Measurements from ENCODE around the gene IGFL1. TPM values are rescaled to one million over a fixed set of nuclear protein-coding genes. Genes with fewer than 3 reads are reported as not detected.

IGFL1 gene
- total and polyA plus RNA-seq, 2 of the 8 experiments (the other 6 are each of a cell fraction or from before 2014, with no cell fraction given), result not detected

GRCh38 chr19:46251416-46251815 is 21.9 kb downstream of the IGFL1 start:
- Histone ChIP-seq H3K79me1 (ENCODE audit: low read depth, low read length) (no peaks in the 10 kb centered on the region), H3K23ac (ENCODE audit: insufficient read length) (no peak overlapping the region), H2BK5ac (ENCODE audit: low read depth, low read length) (0 out of 2 replicates have a peak overlapping the region, but pooled peaks have one; percentile 9), H3K18ac (ENCODE audit: extremely low read depth, low read length) (no peak overlapping the region), H3K9me3 (ENCODE audit: insufficient read depth in 2 of 2, low read depth in 1 of 2, low read length in 1 of 2) (no peaks in the 10 kb centered on the region), H4K5ac (ENCODE audit: insufficient read length, low read depth, low read length) (no peak overlapping the region), H2BK15ac (ENCODE audit: low read length) (peak overlapping the region; percentile 74; the same call in 1 of the 2 replicates), H2BK120ac (replicated peaks; ENCODE audit: low read depth, low read length) (no peak overlapping the region), H4K20me1 (replicated peaks in 1 of 2; ENCODE audit: control insufficient read depth in 1 of 2, insufficient read depth in 2 of 2, low read length in 2 of 2) (no peaks in the 10 kb centered on the region), H3K4me3 (ENCODE audit: extremely low read depth in 1 of 4, insufficient read depth in 2 of 4, low read depth in 3 of 4, low read length in 4 of 4) (no peak overlapping the region), H2BK20ac (ENCODE audit: low read length) (no peak overlapping the region), H3K4ac (replicated peaks; ENCODE audit: insufficient read length, low read depth, low read length) (no peak overlapping the region), H4K8ac (ENCODE audit: extremely low read depth, insufficient read depth, low read length) (no peak overlapping the region), H4K91ac (replicated peaks; ENCODE audit: insufficient read length, low read length) (no peak overlapping the region), H3K27ac (ENCODE audit: low read depth, low read length) (no peak overlapping the region), H2BK12ac (ENCODE audit: low read depth, low read length) (no peak overlapping the region), H3K14ac (ENCODE audit: insufficient read length) (no peak overlapping the region), H3K79me2 (ENCODE audit: control insufficient read depth in 1 of 2, insufficient read depth in 2 of 2, low read length in 2 of 2) (no peaks in the 10 kb centered on the region), H3K4me2 (ENCODE audit: insufficient read depth in 1 of 2, low read depth in 2 of 2, low read length in 2 of 2) (no peak overlapping the region), H3K56ac (replicated peaks; ENCODE audit: insufficient read length, low read depth, low read length) (no peak overlapping the region), H3K4me1 (replicated peaks in 1 of 4; ENCODE audit: control insufficient read depth in 3 of 4, insufficient read depth in 4 of 4, low read length in 3 of 4) (no peaks in the 10 kb centered on the region), H2AK5ac (ENCODE audit: low read depth, low read length) (no peak overlapping the region), H3K9ac (replicated peaks in 1 of 4; ENCODE audit: extremely low read depth in 1 of 4, low read depth in 3 of 4, low read length in 3 of 4) (no peak overlapping the region), H3K36me3 (ENCODE audit: control insufficient read depth in 2 of 4, insufficient read depth in 4 of 4, low read length in 3 of 4) (no peaks in the 10 kb centered on the region), H3K27me3 (replicated peaks in 1 of 4; ENCODE audit: control insufficient read depth in 3 of 4, extremely low read depth in 1 of 4, insufficient read depth in 3 of 4, low read length in 3 of 4) (no peaks in the 10 kb centered on the region), H3K23me2 (ENCODE audit: low read depth, low read length) (no peaks in the 10 kb centered on the region), H2AFZ (ENCODE audit: low read length) (no peak overlapping the region)
- WGBS, 2 experiments (ENCODE audit: extremely low coverage in 1 of 2, insufficient coverage in 1 of 2, insufficient read length in 1 of 2, insufficient replicate concordance in 2 of 2, low coverage in 1 of 2, low lambda C conversion rate in 2 of 2, missing lambda C conversion rate in 1 of 2), result 74% methylated on average over 5 of the region's 5 CpGs; no CpG with 5 or more reads in 1 of the 2 experiments
- DNase-seq (ENCODE audit: low read depth in 1 of 2, low spot score in 2 of 2) (no peak), FAIRE-seq (no peak)
- ChIA-PET POLR2A (ENCODE audit: partially characterized antibody) (no interaction called here), CTCF (ENCODE audit: partially characterized antibody) (interaction anchor here (1.5 kb wide), 1 partner anchor 174 kb away, joined by 4 read pairs; no protein-coding TSS in a partner anchor)
- TF ChIP-seq BCL11A (IDR thresholded peaks at IDR 0.05; ENCODE audit: low read depth in 2 of 2, low read length in 2 of 2) (no peak), SP2 (IDR thresholded peaks at IDR 0.05; ENCODE audit: low read length) (no peak), RFX5 (IDR thresholded peaks at IDR 0.05; ENCODE audit: borderline replicate concordance, low read depth, low read length) (no peak)

Measured in H1 (cell line).